IMR-90 (cell line): ENCODE data around the gene HSF2. TPM values are rescaled to one million over a fixed set of nuclear protein-coding genes. Genes with fewer than 3 reads are reported as not detected.

ENCODE experiments used
- microRNA-seq, 2 experiments: library from miRNA; stranded (forward) in 1 of 2; unstranded in 1 of 2; fragments of 10-50 nt in 1 of 2; fragments of <30 nt in 1 of 2; gene quantifications in 1 of 2; microRNA quantifications in 1 of 2; one replicate each; pipeline versions ENCODE3 to v1.1.0; 2013 to 2020; ENCODE audit not compliant: insufficient read depth in 1 of 2, insufficient read length in 1 of 2, unreplicated experiment in 1 of 2
- polyA plus RNA-seq, 3 experiments: library from polyadenylated mRNA; depleted of rRNA; stranded (reverse); fragments of >200 nt; gene quantifications; 2 replicates each; pipeline ENCODE4 v1.2.3, GENCODE V29; 2012; ENCODE audit warnings: low replicate concordance in 1 of 3
- small RNA-seq, 5 experiments: library from RNA; depleted of rRNA; stranded (forward); fragments of <200 nt; gene quantifications; one replicate each; pipeline ENCODE3, GENCODE V24; 2012
- total RNA-seq: library from RNA; depleted of rRNA; stranded (reverse); fragments of >200 nt; gene quantifications from 2 replicates; pipeline ENCODE4 v1.2.3, GENCODE V29; 2012; rRNA removed

Gene HSF2
- total and polyA plus RNA-seq, 2 of the 4 experiments (the other 2 are of a cell fraction), result 17.6 to 28.9 TPM

Small RNA genes lying within 50 kb of the gene (microRNA-seq; reads per million reads assigned to microRNA genes)
- gene Z99129.1 (ENCODE audit: insufficient read depth, insufficient read length), result not detected

Small RNA genes lying within 50 kb of the gene (small RNA-seq; reads per million reads assigned to genes)
- 0 reads per million in 5 experiments for gene Z99129.1

Other genes starting within 250 kb of the HSF2 start
- 123 and 235 TPM in 2 replicates for gene SERINC1, start 72.2 kb downstream of the HSF2 start, total RNA-seq
- gene SERINC1, start 72.2 kb downstream of the HSF2 start, polyA plus RNA-seq (2012; rRNA removed), result 55.3 and 79.8 TPM in 2 replicates
- gene PKIB, start 210.8 kb downstream of the HSF2 start, total RNA-seq, result 12.2 and 13.1 TPM in 2 replicates
- 5.6 and 6.3 TPM in 2 replicates for gene PKIB, start 210.8 kb downstream of the HSF2 start, polyA plus RNA-seq (2012; rRNA removed)